Fibroblast of villous mesenchyme (primary cell): ENCODE measurements around the gene CNGA2. TPM values are rescaled to one million over a fixed set of nuclear protein-coding genes. Genes with fewer than 3 reads are reported as not detected.
A peak's percentile ranks its signal among the peaks of the same experiment; 100 is the strongest.

ENCODE experiments used
- DNase-seq: peaks from one replicate; pipeline ENCODE4 v3.0.0-alpha.2; 2010; ENCODE audit warnings: low read depth
- H3K4me3 ChIP-seq: 2 replicates; pipeline ENCODE4 v1.5.1; 2011; ENCODE audit warnings: low read depth, mild to moderate bottlenecking, low read length
- total RNA-seq: library from RNA; depleted of rRNA; stranded (reverse); fragments of >200 nt; gene quantifications from 2 replicates; pipeline ENCODE4 v1.2.3, GENCODE V29; 2012
- TF ChIP-seq, protein P1 (sequence below): IDR thresholded peaks from 2 replicates; pipeline ENCODE4 v1.5.1; 2012; ENCODE audit warnings: low read depth, mild to moderate bottlenecking, low read length; ENCODE audit not compliant: insufficient read depth

CNGA2 gene
- total RNA-seq, 1 donor, result not detected

- H3K4me3 ChIP-seq, result no peak overlapping the region
- TF ChIP-seq, protein P1, sequence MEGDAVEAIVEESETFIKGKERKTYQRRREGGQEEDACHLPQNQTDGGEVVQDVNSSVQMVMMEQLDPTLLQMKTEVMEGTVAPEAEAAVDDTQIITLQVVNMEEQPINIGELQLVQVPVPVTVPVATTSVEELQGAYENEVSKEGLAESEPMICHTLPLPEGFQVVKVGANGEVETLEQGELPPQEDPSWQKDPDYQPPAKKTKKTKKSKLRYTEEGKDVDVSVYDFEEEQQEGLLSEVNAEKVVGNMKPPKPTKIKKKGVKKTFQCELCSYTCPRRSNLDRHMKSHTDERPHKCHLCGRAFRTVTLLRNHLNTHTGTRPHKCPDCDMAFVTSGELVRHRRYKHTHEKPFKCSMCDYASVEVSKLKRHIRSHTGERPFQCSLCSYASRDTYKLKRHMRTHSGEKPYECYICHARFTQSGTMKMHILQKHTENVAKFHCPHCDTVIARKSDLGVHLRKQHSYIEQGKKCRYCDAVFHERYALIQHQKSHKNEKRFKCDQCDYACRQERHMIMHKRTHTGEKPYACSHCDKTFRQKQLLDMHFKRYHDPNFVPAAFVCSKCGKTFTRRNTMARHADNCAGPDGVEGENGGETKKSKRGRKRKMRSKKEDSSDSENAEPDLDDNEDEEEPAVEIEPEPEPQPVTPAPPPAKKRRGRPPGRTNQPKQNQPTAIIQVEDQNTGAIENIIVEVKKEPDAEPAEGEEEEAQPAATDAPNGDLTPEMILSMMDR, result no peak
- no peak for DNase-seq
These were observed 9.3 kb downstream of the CNGA2 start for GRCh38 chrX:151743651-151744470.

DNA sequence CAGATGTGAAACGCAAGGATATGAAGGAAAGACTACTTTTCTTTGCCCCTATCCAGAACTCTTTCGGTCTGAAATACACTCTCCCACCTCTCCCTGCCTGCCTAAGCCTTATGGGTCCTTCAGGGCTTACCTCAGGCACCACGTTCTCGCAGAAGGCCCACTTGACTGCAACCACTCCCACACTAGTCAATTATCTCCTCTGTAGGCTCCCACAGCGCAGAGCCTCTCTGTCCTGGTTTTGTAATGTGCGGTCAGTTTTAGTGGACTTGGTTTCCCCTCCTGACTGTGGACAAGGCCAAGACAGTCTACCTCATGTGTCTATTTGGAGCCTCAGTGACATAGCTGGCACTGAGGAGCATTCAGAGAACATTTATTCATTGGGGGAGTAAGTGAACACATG, 11.1 kb downstream of the CNGA2 start:
- H3K4me3 ChIP-seq, result no peak overlapping the region
- DNase-seq, result no peak
- TF ChIP-seq, protein P1, result no peak

DNA sequence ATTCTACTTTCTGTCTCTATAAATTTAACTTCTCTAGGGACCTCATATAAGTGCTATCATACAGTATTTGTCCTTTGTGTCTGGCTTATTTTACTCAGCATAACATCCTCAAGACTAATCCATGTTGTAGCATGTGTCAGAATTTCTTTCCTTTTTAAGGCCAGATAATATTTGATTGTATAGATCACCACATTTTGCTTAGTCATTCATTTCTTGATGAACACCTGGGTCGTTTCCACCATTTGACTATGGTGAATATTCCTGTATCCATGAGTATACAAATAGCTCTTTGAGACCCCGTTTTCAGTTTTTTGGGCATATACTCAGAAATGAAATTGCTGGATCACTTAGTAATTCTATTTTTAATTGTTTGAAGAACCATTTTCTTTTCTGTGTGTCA, 12.0 kb downstream of the CNGA2 start:
- DNase-seq, result no peak
- H3K4me3 ChIP-seq, result no peak overlapping the region
- TF ChIP-seq, protein P1, result no peak

DNA sequence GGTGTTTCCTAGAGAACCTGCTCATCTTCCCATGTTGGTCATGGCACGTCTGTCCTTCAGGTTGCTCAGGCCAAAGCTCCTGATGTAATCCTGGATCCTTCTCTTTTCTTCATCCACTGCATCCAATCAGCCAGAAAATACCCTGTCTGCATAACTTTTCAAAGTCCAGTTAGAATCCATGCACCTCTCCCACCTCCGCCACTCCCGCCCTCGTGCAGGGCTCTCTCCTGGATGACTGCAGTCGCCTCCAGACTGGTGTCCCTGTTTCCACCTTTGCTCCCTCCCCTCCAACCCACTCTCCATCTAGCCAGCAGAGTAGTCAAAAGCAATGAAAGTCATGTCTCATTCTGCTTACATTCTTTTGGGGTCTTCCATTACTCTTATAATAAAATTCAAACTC, 16.0 kb downstream of the CNGA2 start:
- DNase-seq, result no peak
- no peak overlapping the region for H3K4me3 ChIP-seq
- TF ChIP-seq, protein P1, result no peak

- H3K4me3 ChIP-seq, result no peak overlapping the region
- TF ChIP-seq, protein P1, result no peak
- DNase-seq, result no peak
These were observed 18.3 kb downstream of the CNGA2 start for GRCh38 chrX:151752847-151753246.

- TF ChIP-seq, protein P1, result peak; percentile 65
- peak; percentile 47 for DNase-seq
- no peak overlapping the region for H3K4me3 ChIP-seq
These were observed 18.9 kb downstream of the CNGA2 start for GRCh38 chrX:151753313-151754046.
